ENCODE measurements around the gene TDRD12.

The TDRD12 gene

DNA sequence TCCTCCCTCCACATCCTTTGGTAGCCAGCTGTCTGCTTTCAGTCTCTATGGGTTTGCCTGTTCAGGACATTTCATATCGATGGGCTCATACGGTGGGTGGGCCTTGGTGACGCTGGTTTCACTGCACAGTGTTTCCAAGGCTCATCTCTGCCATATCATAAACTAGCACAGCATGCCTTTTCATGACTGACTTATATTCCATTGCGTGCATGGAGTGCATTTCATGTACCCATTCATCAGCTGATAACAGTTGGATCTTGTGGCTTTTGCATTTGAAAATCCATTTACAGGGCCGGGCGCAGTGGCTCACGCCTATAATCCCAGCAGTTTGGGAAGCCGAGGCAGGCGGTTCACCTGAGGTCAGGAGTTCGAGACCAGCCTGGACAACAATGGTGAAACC, 69.9 kb downstream of the TDRD12 start:
- H3K27ac ChIP-seq, result no peak overlapping the region
- TF ChIP-seq ZFX (IDR thresholded peaks at IDR 0.05; ENCODE audit: borderline replicate concordance) (no peak), CTCF (IDR thresholded peaks at IDR 0.05) (no peak)

DNA sequence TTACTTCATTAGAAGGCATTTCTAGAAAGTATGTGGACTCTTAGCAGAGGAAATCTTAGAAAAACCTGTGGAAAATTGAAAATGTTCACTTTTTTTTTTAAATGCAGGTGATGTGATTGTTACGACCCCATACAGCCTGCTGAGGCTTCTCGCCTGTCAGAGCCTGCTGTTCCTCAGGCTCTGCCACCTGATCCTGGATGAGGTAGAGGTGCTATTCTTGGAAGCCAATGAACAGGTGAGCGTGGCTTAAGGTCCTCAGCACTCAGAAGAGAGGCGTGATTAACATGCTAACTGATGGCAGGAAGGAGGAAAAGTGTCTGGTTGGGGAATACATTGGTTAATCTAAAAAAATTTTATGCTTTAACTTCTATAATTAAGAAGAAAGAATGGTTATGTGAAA, 78.6 kb downstream of the TDRD12 start:
- no peak overlapping the region for H3K27ac ChIP-seq
- no peak for TF ChIP-seq CTCF (IDR thresholded peaks at IDR 0.05)
- no peak for TF ChIP-seq ZFX (IDR thresholded peaks at IDR 0.05; ENCODE audit: borderline replicate concordance)

GRCh38 chr19:32800191-32800590, 80.6 kb downstream of the TDRD12 start:
- no peak overlapping the region for H3K27ac ChIP-seq
- TF ChIP-seq ZFX (IDR thresholded peaks at IDR 0.05; ENCODE audit: borderline replicate concordance) (no peak), CTCF (IDR thresholded peaks at IDR 0.05) (no peak)

- TF ChIP-seq CTCF (IDR thresholded peaks at IDR 0.05) (no peak), ZFX (IDR thresholded peaks at IDR 0.05; ENCODE audit: borderline replicate concordance) (no peak)
- no peak overlapping the region for H3K27ac ChIP-seq
Observed at GRCh38 chr19:32800754-32801153, 81.2 kb downstream of the TDRD12 start.

- H3K27ac ChIP-seq, result no peak overlapping the region
- TF ChIP-seq CTCF (IDR thresholded peaks at IDR 0.05) (no peak), ZFX (IDR thresholded peaks at IDR 0.05; ENCODE audit: borderline replicate concordance) (no peak)
Observed at GRCh38 chr19:32802840-32803239, 83.3 kb downstream of the TDRD12 start.

- H3K27ac ChIP-seq, result no peak overlapping the region
- TF ChIP-seq CTCF (IDR thresholded peaks at IDR 0.05) (no peak), ZFX (IDR thresholded peaks at IDR 0.05; ENCODE audit: borderline replicate concordance) (no peak)
Observed at GRCh38 chr19:32808236-32808635, 88.7 kb downstream of the TDRD12 start.

- H3K27ac ChIP-seq, result no peak overlapping the region
- TF ChIP-seq ZFX (IDR thresholded peaks at IDR 0.05; ENCODE audit: borderline replicate concordance), result no peak
- no peak for TF ChIP-seq CTCF (IDR thresholded peaks at IDR 0.05)
Observed at GRCh38 chr19:32809254-32809653, 89.7 kb downstream of the TDRD12 start.
